ENCODE measurements around the gene CACNG4. TPM values are rescaled to one million over a fixed set of nuclear protein-coding genes. Genes with fewer than 3 reads are reported as not detected.

The CACNG4 gene
- 0.32 and 0.49 TPM in 2 replicates for total RNA-seq (2014; rRNA removed; shearing (Covaris generic))
- 0.95 and 1.5 TPM in 2 replicates for polyA plus RNA-seq (2014; cell fraction: nucleus; rRNA removed)

DNA sequence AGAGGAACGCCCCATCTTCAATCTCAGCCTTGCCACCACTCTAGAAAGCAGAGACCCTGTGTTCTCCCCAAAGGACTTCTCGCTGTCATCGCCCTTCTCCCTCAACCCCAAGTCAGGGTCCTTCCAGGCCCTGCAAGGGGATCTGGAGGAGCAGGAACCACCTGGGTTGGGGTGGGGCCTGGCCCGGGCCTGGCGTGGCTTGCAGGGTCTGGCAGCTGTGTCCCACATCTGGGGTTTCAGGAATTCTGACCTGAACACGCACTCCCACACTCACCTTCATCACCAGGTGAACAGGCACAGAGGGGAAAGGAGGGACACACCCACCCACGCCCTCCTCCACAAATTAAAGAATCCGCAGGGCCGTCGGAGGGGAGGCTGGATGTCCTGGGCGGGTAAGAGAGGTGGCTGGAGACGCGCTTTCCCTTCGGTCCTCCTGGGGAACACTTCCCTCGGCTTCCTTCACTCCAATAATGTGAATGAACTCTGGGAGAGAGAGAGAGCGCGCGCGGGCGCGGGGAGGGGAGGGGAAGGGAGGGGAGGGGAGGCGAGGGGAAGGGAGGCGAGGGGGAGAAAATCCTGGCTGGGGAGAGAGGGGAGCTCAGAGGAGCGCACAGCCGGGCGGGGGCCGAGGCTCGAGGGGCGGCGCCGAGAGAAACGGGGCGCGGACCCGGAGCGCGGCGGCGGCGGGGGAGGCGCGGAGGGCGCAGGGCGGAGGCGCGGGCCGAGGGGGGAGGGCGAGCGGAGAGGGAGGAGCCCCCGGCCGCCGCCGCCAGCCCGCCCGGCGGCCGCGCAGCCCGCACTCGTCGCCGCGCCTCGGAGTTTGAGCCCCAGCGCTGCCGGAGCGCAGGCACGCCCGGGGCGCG is at the start of gene CACNG4:
Gene CACNG4, plus strand, starts transcription at position 799 of the 863 bp plus-strand sequence. CDS start 205 bp downstream, outside the sequence.
- no peak for DNase-seq (ENCODE audit: extremely low read depth, low read depth)

DNA sequence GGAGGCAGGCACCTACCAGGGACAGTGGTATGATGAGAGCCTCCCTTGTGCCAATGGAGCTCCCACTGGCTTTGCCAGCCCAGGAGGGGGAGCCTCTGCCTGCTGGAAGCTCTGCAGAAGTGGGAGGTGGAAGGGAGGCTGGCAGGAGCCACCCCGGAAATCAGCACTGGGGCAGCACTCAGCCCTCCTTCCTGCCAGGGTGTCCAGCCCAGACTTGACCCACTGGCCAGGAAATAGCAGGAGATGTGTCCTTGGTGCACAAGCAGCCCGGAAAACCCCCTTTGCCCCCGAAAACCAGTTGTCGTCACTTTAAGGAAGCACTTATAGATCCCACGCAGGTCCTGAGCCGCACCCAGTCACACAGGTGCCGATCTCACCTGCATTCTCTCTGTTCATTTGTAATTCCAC is 49.3 kb upstream of the CACNG4 start:
- peak; percentile 33 for DNase-seq (ENCODE audit: extremely low read depth, low read depth)

DNA sequence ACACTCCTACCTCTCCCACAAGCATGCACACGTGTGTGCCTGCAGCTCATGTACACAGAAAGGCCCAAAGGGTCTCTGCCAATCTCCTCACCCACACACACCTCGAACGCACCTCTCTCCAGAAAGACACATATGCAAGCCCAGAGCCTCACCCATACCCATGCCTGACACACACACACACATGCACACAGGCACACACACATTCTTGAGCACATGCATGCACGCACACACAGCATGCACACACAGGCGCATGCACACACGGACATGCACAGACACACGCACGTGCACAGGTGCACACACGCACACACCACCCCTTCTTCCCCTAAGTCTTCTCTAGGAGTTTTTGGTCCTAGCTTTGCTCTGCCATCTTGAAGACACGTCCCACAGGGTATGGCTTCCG is 48.7 kb upstream of the CACNG4 start:
- no peak for DNase-seq (ENCODE audit: extremely low read depth, low read depth)

DNA sequence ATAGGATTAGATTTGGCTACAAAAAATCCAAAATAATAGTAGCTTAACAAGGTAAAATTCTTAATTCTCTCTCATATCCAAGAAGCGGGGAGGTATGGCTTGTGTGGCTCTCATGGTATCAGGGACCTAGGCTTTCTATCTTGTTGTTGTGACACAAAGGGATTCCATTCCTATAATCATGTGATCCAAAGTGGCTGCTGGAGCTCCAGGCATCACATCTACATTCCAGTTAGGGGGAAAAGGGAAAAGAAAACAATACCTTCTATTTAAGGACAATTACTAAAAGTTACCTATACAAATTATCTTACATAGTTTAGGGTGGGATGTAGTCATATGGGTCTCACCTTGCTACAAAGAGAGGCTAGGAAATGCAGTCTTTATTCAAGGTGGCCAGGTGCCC is 47.6 kb upstream of the CACNG4 start:
- no peak for DNase-seq (ENCODE audit: extremely low read depth, low read depth)

DNA sequence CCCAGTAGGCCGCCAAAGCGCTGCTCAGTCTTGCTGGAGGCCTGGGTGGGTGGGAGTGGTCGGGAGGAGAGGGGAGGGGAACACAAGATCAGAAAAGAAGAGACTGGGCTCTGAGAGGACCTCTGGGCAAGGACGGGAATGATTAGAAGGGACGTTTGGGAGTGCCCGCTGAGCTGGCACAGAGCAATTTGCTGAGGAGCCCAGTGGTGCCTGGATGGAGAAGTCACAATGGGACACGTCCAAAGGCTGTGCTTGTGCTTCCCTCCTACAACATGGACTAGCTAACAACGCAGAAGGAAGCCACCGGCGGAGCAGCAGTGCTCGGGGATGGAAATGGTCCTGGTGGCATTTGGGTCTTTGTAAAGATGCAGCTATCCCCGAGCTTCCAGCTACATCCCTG is 45.6 kb upstream of the CACNG4 start:
- DNase-seq (ENCODE audit: extremely low read depth, low read depth), result no peak

DNA sequence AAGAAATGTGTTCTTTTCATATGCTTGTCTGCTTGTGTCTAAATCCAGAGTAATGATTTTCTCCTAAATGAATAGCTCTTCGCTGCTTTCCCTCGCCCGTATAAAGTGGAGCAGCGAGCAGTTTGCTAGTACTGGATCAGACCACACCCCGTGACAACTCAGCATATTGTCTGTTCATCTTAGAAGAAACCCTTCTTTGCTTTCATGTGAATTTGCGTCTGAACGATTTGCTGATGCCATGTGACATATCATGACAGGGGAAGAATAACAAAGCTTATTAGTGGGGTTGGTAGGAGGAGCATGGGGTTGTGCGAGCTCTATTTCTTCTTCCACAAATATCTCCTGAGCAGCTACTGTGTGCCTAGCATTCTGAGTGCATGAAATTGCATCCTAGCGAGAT is 44.1 kb upstream of the CACNG4 start:
- no peak for DNase-seq (ENCODE audit: extremely low read depth, low read depth)

DNA sequence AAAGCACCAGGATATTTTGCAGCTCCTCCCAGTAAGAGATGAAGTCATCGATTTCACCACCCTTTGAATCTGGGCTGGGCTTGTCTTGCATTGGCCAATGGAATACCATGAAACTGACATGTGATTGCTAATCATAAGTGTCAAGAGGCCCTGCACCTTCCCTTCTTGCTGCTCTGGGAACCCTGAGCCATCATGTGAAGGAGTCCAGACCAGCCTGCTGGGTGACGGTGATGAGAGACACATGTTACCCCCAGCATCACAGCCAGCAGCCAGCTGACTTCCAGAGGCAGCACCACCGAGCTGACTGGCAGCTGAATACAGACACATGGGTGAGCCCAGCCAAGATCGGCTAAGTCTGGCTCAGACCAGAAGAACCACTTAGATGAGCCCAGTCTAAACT is 43.6 kb upstream of the CACNG4 start:
- DNase-seq (ENCODE audit: extremely low read depth, low read depth), result no peak

DNA sequence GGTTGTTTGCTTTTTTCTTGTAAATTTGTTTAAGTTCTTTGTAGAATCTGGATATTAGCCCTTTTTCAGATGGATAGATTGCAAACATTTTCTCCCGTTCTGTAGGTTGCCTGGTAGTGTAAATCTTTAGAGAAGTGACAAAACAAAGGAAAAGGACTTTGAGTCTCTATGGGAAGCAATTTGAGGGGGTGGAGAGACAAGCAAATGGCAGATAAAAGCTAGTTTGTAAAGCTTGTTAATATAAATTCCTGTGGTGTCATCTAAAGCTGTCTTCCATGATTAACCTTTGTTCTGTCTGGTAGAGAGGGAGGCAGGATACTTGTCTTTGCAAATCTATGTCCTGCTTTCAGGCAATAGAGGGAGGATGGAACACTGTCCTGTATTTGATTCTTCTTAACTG is 40.6 kb upstream of the CACNG4 start:
- DNase-seq (ENCODE audit: extremely low read depth, low read depth), result no peak

DNA sequence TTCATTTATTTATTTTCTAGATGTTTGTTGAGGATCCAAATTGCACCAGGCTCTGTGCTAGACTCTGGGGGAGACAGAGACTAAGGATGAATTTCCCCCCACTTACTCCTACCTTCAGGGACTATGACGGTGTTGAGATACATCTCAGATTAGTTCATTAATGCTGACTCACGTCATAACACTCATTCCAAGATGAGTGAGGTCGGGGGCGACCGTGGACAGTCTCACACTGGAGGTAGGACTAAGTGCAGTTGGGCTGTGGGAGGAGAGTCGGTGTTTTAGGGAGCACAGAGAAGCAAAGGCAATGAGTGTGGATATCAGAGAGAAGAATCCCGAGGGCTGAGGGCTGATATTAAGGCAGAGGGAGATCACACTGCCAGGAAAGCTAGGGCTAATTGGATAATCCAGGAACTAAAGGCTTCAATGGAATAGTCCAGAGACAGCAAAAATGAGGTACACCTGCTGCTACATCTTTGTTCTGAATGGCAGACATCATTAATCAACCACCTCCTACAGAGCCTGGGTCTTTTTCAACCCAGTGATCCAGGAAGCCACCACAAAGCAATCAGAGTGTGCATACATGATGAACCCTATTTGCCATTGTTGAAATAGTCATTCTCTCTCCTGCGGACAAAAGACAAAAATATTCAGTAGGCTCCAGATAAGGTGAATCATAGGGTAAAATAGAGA is 38.6 kb upstream of the CACNG4 start:
- DNase-seq (ENCODE audit: extremely low read depth, low read depth), result no peak

DNA sequence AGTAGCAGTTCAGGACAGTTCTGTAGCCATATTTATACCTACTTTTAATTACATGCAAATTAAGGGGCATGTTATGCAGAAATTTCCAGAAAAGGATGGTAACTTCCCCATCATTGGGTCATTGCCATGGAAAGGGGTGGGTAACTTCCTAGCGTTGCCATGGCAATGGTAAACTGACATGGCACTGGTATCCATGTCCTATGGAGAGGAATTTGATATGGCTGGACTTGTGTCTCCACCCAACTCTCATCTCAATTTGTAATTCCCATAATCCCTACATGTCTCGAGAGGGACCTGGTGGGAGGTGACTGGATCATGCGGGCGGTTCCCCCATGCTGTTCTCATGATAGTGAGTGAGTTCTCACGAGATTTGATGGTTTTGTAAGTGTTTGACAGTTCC is 35.6 kb upstream of the CACNG4 start:
- no peak for DNase-seq (ENCODE audit: extremely low read depth, low read depth)

DNA sequence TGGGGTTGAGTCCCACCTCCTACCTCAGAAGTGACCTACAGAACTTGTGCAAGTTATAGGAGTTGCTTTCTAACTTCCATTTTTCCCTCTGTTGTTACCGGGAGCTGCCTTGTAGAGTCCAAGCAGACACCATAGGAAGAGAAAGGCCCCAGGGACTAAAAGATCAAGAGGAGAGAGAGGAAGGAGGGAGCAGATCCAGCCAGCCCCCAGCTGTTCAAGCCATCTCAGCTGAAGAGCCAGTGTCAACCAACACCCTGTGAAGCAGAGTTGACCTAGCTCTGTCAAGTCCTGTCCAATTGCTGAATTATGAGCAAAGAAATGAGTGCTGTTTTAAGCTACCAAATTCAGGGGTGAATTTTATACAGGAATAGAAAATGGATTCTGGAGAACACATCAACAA is 34.9 kb upstream of the CACNG4 start:
- no peak for DNase-seq (ENCODE audit: extremely low read depth, low read depth)

DNA sequence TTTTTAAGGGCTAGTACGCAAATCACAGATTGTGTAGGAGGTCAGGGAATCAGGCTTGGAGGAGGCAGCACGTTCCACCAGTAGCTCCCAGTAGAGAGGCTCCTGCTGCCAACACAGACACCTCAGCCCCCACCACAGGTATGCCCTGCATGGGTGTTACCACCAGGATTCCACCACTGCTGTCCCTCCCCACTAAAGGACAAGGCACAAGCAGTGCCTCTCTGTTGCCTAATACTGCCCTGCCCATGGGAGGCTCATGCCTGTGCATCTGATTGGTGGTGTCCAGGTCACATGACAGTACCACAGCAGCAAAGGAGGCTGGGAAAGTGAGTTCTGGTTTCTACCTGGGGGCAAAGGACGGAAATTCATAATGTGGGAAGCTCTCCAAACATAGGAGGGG is 33.6 kb upstream of the CACNG4 start:
- no peak for DNase-seq (ENCODE audit: extremely low read depth, low read depth)

DNA sequence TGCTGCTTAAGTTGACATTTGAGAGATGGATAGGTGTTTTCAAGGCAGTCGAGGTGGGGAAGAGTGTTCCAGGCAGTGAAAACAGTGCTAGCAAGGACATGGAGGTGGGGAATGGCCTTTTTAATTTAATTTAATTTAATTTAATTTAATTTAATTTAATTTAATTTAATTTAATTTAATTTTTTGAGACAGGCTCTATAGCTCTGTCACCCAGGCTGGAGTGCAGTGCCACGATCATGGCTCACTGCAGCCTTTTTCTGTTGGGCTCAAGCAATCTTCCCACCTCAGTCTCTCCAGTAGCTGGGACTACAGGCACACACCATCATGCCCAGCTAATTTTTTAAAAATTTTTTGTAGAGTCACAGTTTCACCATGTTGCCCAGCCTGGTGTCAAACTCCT is 32.2 kb upstream of the CACNG4 start:
- DNase-seq (ENCODE audit: extremely low read depth, low read depth), result no peak

DNA sequence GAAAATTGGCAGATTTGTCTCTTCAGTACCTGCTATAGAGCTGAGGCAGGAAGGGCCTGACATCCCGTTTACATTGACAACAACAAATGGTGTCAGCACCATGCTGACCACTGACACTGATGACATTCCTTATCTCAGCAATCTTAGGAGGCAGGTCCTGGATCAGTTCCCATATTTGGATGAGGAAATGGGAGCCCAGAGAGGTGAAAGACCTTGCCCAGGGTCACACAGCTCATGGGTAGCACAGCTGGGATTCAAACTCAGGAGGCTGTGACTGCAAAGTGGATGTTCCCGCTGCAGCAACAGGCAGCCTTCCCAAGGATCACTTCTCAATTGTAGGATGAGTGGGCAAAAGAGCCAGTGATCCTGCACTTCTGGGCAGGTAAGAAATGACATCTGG is 30.5 kb upstream of the CACNG4 start:
- DNase-seq (ENCODE audit: extremely low read depth, low read depth), result no peak

DNA sequence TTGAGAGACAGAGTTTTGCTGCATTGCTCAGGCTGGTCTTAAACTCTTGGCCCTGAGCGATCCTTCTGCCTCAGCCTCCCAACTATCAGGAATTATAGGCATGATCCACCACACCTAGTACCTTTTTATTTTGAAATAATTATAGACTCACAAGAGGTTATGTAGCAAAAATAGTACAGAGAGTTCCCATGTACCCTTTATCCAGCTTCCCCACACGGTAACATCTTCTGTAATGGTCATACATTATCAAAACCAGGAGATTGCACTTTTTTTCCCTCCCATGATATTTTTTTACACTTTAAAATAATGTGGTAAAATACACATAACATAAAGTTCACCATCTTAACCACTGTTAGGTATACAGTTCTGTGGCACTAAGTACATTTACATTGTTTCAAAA is 28.8 kb upstream of the CACNG4 start:
- DNase-seq (ENCODE audit: extremely low read depth, low read depth), result no peak

DNA sequence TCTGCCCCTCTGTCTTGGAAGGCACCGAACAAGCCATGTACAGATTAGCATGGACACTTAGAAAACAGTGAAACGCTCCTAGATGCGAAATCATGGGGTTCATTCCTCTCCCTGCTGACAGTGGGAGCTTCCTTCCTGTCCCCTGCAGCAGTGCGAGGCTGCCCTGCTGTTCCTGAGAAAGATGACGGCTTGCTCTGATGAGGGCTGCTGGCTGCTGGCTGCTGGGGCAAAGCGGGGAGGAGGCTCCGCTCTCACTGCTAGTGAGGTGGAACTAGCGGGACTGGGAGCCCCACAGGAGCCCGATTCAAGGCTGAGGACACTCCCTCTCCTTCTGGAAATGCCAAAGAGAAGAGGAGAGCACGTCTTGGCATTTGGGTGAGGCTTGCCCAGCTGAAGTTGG is 25.9 kb upstream of the CACNG4 start:
- DNase-seq (ENCODE audit: extremely low read depth, low read depth), result no peak

DNA sequence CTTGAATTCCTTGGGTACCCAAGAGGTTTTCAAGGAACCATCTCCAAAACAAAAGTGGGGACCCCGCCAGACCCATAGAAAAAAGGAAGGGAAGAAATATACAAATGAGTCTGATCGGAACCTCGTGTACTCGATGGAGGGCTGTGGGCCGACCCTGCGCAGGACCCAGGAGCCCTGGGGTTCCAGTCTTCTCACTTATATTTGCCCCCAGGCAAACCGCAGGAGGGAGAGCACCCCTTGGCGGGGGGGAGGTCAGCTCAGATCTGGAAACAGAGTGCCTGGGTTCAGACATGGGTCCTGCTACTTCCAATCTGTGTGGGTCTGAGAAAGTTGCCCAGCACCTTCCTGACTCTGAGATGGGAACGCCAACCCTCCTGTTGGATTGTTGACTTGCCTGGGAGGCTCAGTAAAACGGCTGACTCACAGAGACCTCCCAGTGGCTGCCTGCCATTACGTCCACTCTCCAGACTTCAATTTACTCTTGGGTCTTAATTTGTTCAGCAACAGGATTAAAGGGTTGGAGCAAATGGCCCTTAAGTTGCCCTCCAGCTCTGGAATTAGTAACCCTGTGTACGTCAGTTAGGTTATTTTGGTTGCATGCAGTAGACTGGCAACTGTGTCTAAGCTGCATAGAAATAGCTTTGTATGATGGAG is 24.9 kb upstream of the CACNG4 start:
- DNase-seq (ENCODE audit: extremely low read depth, low read depth), result no peak

DNA sequence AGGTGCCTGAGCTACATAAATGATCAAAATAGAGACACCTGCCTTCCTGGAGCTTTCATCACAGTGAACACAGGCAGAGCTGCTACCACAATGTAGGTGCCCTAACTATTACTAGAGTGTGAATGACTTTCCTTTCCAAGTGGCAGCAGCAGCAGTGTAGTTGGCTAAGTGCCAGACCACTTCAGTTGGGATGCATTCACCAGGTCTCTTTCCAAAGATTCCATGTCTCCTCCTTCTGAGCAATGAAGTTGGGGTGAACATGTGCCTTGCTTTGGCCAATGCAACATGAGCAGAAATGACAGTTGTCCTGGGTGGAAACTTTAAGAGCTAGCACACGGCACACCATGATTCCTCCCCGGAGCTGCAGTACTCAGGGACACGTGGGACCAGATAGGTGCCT is 23.3 kb upstream of the CACNG4 start:
- no peak for DNase-seq (ENCODE audit: extremely low read depth, low read depth)

DNA sequence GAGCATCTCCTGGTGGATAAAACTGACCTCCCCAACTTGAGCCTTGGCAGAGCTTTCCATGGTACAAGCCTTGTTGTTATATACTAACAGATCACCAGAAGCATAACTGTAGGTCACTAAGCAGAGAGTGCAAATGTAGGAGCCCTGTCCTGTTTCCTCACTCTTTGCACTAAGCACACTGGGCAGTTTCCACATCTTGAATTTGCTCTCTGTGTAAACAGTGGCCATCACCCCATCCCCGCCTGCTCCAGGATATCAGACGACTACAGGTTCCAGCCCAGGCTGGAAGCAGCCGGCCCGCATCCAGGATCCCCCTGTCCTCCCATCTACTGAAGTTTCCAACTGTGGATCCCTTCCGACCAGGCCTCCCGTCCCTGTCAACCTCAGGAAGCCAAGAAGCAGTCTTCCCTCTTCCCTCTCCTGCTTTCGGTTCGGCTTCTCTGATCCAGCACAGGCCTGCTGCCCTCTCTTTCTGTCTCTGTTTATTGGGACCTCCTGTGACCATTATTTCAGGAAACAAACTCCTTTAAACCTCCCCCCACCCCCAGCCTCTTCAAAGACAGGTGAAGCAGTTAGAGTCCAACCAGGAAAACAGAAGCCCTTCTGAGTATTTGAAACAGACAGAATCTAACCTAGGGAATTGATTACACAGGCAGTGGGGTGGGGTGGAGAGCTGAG is 22.6 kb upstream of the CACNG4 start:
- no peak for DNase-seq (ENCODE audit: extremely low read depth, low read depth)

DNA sequence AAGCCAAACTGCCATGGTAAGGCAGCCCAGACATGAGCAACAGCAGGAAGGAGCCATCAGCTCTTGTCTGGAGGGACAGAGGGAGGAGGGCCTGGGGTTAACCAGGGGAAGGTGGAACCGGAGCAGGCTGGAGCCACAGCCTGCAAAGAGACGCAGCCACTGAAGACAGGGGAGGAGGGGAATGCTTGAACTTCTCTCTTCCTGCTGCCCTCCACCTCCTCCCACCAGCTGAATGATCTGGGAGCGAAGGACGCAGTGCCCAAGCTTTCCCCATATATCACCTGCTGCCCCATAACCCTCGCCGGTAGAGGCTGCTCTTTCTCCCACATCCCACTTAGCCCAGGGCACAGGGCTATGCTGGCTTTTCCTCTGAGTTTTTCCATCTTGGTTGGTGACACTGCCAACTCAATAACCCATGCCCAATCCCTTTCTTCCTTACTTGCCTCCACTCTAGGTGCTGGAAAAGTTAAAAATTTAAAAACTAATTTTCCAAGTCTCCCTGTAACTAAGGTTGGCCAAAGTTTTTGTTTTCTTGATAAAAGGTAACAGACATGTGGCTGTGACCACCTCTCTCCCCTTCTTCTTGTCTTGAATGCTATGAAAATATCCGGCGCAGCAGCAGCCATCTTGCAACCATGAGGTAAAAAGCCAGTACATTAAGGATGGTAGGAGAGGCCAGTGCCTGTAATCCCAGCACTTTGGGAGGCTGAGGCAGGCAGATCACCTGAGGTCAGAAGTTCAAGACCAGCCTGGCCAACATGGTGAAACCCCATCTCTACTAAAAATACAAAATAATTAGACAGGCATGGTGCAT is 21.8 kb upstream of the CACNG4 start:
- DNase-seq (ENCODE audit: extremely low read depth, low read depth), result no peak
